Measurements from ENCODE around the gene C1QTNF5.

Gene C1QTNF5

GRCh38 chr11:119317592-119318239, 23.0 kb downstream of the C1QTNF5 start:
- no peak for DNase-seq (ENCODE audit: low read depth)

- DNase-seq (ENCODE audit: low read depth) = no peak
Measured at GRCh38 chr11:119316729-119317591, 23.7 kb downstream of the C1QTNF5 start, which contains the start of gene MCAM. MCAM (minus strand) TSS chr11:119317130; CDS start chr11:119317101, 29 bp downstream.

GRCh38 chr11:119316016-119316728, 24.5 kb downstream of the C1QTNF5 start:
- no peak for DNase-seq (ENCODE audit: low read depth)

GRCh38 chr11:119315131-119316015, 25.3 kb downstream of the C1QTNF5 start:
- no peak for DNase-seq (ENCODE audit: low read depth)

GRCh38 chr11:119314726-119315125, 26.0 kb downstream of the C1QTNF5 start:
- no peak for DNase-seq (ENCODE audit: low read depth)

- no peak for DNase-seq (ENCODE audit: low read depth)
Measured at GRCh38 chr11:119310682-119311052, 30.0 kb downstream of the C1QTNF5 start.

GRCh38 chr11:119309953-119310681, 30.6 kb downstream of the C1QTNF5 start:
- no peak for DNase-seq (ENCODE audit: low read depth)

GRCh38 chr11:119309411-119309810, 31.3 kb downstream of the C1QTNF5 start:
- no peak for DNase-seq (ENCODE audit: low read depth)

GRCh38 chr11:119307974-119308373, 32.7 kb downstream of the C1QTNF5 start:
- no peak for DNase-seq (ENCODE audit: low read depth)

- DNase-seq (ENCODE audit: low read depth) = no peak
Measured at GRCh38 chr11:119307219-119307618, 33.5 kb downstream of the C1QTNF5 start.

- no peak for DNase-seq (ENCODE audit: low read depth)
Measured at GRCh38 chr11:119306373-119306890, 34.3 kb downstream of the C1QTNF5 start.

- no peak for DNase-seq (ENCODE audit: low read depth)
Measured at GRCh38 chr11:119305556-119306372, 34.9 kb downstream of the C1QTNF5 start.

- DNase-seq (ENCODE audit: low read depth) = no peak
Measured at GRCh38 chr11:119303227-119303718, 37.4 kb downstream of the C1QTNF5 start.

- no peak for DNase-seq (ENCODE audit: low read depth)
Measured at GRCh38 chr11:119300198-119300964, 40.3 kb downstream of the C1QTNF5 start.

GRCh38 chr11:119299416-119299815, 41.3 kb downstream of the C1QTNF5 start:
- DNase-seq (ENCODE audit: low read depth) = no peak

- no peak for DNase-seq (ENCODE audit: low read depth)
Measured at GRCh38 chr11:119298726-119299125, 42.0 kb downstream of the C1QTNF5 start.

GRCh38 chr11:119297938-119298337, 42.7 kb downstream of the C1QTNF5 start:
- DNase-seq (ENCODE audit: low read depth) = no peak

- DNase-seq (ENCODE audit: low read depth) = no peak
Measured at GRCh38 chr11:119295178-119295577, 45.5 kb downstream of the C1QTNF5 start.

- DNase-seq (ENCODE audit: low read depth) = no peak
Measured at GRCh38 chr11:119293461-119293860, 47.2 kb downstream of the C1QTNF5 start.

All from HS-5 (cell line).